K562 (cell line): ENCODE results near the gene CUTA. TPM values are rescaled to one million over a fixed set of nuclear protein-coding genes. Genes with fewer than 3 reads are reported as not detected.

ENCODE experiments used
- ATAC-seq: fragments of 200-7000 bp; cut with Tn5 transposase; 3 replicates; pipeline ENCODE4 v1.9.1; 2020; ENCODE audit warnings: moderate library complexity
- BruUV-seq: library from RNA; stranded (reverse); fragments of 400-500 nt; replicated peaks from 2 replicates; lab custom pipeline; 2021; lab: Mats Ljungman, UMichigan
- CTCF ChIA-PET: fragments of 300-600 bp; formaldehyde crosslinking; extraction: SDS; loops from one replicate; lab custom pipeline; 2021; ENCODE audit warnings: low intra/inter-chr PET ratio; lab: Yijun Ruan, JAX
- POLR2A ChIA-PET: fragments of 300-600, 350-650 bp; sonication (Branson Sonifier 250); formaldehyde crosslinking; extraction: SDS; loops from one replicate; lab custom pipeline; 2021; ENCODE audit warnings: antibody characterized with exemption, inconsistent platforms; lab: Yijun Ruan, JAX
- DNase-seq, 4 experiments: peaks; one replicate each; pipeline versions ENCODE4 v3.0.0 to v3.0.0-alpha.2; 2011 to 2018; ENCODE audit warnings: low spot score in 3 of 4, mixed read lengths in 3 of 4; ENCODE audit errors: extremely low read depth in 1 of 4
- FAIRE-seq: peaks from 2 replicates; lab custom pipeline; 2011; peaks lifted over from hg19 to GRCh38; lab: Jason Lieb, UNC
- H2AFZ ChIP-seq: 2 replicates; pipeline ENCODE4 v1.6.0; 2011; ENCODE audit warnings: low read depth, low read length, control low read depth, inconsistent platforms
- H3K27ac ChIP-seq: fragments of 200-600 bp; 3 replicates; pipeline ENCODE4 v1.8.0; 2011; ENCODE audit warnings: low read depth, mild to moderate bottlenecking, control low read depth, inconsistent platforms, low read length, moderate library complexity, mixed read lengths; ENCODE audit errors: extremely low read depth
- H3K27me3 ChIP-seq, 2 experiments: fragments of 300-600 bp in 1 of 2; 2 replicates in 1 of 2; 3 replicates in 1 of 2; pipeline versions ENCODE4 v1.6.0 to v1.8.0; 2011; ENCODE audit warnings: inconsistent platforms in 2 of 2, low read length in 2 of 2, mild to moderate bottlenecking in 1 of 2, mixed read lengths in 1 of 2, moderate library complexity in 1 of 2; ENCODE audit not compliant: control insufficient read depth in 2 of 2, insufficient read depth in 2 of 2
- H3K36me3 ChIP-seq: fragments of 300-600 bp; 3 replicates; pipeline ENCODE4 v1.8.0; 2011; ENCODE audit warnings: mild to moderate bottlenecking, low read length, inconsistent platforms; ENCODE audit not compliant: control insufficient read depth, insufficient read depth
- H3K4me1 ChIP-seq, 2 experiments: fragments of 200-600 bp in 1 of 2; replicated peaks in 1 of 2; 2 replicates in 1 of 2; 3 replicates in 1 of 2; pipeline versions ENCODE4 v1.5.1 to v1.8.0; 2011; ENCODE audit warnings: inconsistent platforms in 2 of 2, low read length in 2 of 2, mild to moderate bottlenecking in 1 of 2, mixed read lengths in 1 of 2, moderate library complexity in 1 of 2; ENCODE audit not compliant: control insufficient read depth in 2 of 2, insufficient read depth in 2 of 2
- H3K4me2 ChIP-seq: 2 replicates; pipeline ENCODE4 v1.6.1; 2011; ENCODE audit warnings: low read length, control low read depth, inconsistent platforms, mixed read lengths; ENCODE audit not compliant: insufficient read depth
- H3K4me3 ChIP-seq: fragments of 200-600 bp; sonication (generic), shearing (Covaris generic); 2 replicates; pipeline ENCODE4 v1.5.1; 2016; ENCODE audit warnings: control low read depth, inconsistent platforms
- H3K79me2 ChIP-seq: fragments of 200-600 bp; 3 replicates; pipeline ENCODE4 v1.8.0; 2011; ENCODE audit warnings: low read length, inconsistent platforms; ENCODE audit not compliant: control insufficient read depth, insufficient read depth
- H3K9ac ChIP-seq, 2 experiments: 2 replicates each; pipeline versions ENCODE4 v1.6.0 to v1.6.1; 2011; ENCODE audit warnings: low read depth in 2 of 2, low read length in 2 of 2, control low read depth in 1 of 2, inconsistent platforms in 1 of 2, mild to moderate bottlenecking in 1 of 2, mixed read lengths in 1 of 2; ENCODE audit not compliant: insufficient read depth in 1 of 2
- H3K9me1 ChIP-seq: one replicate; pipeline ENCODE4 v1.6.0; 2011; ENCODE audit warnings: inconsistent platforms, mild to moderate bottlenecking, low read length, moderate library complexity; ENCODE audit not compliant: control insufficient read depth, insufficient read depth
- H3K9me3 ChIP-seq: replicated peaks from 2 replicates; pipeline ENCODE4 v1.5.1; 2011; ENCODE audit warnings: low read depth, low read length, inconsistent platforms; ENCODE audit not compliant: control insufficient read depth, insufficient read depth
- H4K20me1 ChIP-seq: replicated peaks from 2 replicates; pipeline ENCODE4 v1.6.1; 2011; ENCODE audit warnings: low read length, inconsistent platforms, mixed read lengths; ENCODE audit not compliant: control insufficient read depth, insufficient read depth
- EWSR1 ChIP-seq: fragments of 450-650 bp; IDR thresholded peaks from 2 replicates; pipeline ENCODE4 v1.6.1; 2018; ENCODE audit warnings: borderline replicate concordance, mild to moderate bottlenecking, low read depth, moderate library complexity; ENCODE audit not compliant: partially characterized antibody
- HDAC2 ChIP-seq: fragments of 450-650 bp; IDR thresholded peaks from 2 replicates; pipeline ENCODE4 v1.6.1; 2016; ENCODE audit warnings: mild to moderate bottlenecking
- HNRNPK ChIP-seq: fragments of 200-400 bp; formaldehyde crosslinking; IDR thresholded peaks from one replicate; pipeline ENCODE4 v1.6.1; 2018; ENCODE audit warnings: mild to moderate bottlenecking, low read depth, low read length; ENCODE audit not compliant: poor library complexity, severe bottlenecking
- JUNB ChIP-seq: fragments of 450-650 bp; formaldehyde crosslinking; conservative IDR thresholded peaks from 2 replicates; pipeline ENCODE4 v1.4.0; 2020; ENCODE audit warnings: mild to moderate bottlenecking
- MCM2 ChIP-seq: fragments of 450-650 bp; IDR thresholded peaks from 2 replicates; pipeline ENCODE4 v1.6.1; 2017; ENCODE audit warnings: low read depth, mild to moderate bottlenecking
- MEF2D ChIP-seq: conservative IDR thresholded peaks from 2 replicates; pipeline ENCODE4 v1.6.1; 2016; ENCODE audit warnings: low read depth, missing genetic modification characterization, missing compliant biosample characterization
- PYGO2 ChIP-seq: fragments of 450-650 bp; IDR thresholded peaks from 2 replicates; pipeline ENCODE4 v1.6.1; 2016; ENCODE audit warnings: mild to moderate bottlenecking, missing genetic modification characterization, moderate library complexity, missing compliant biosample characterization
- SETDB1 ChIP-seq: IDR thresholded peaks from one replicate; pipeline ENCODE4 v1.6.1; 2012; ENCODE audit warnings: low read length, control low read depth, inconsistent platforms
- SRSF7 ChIP-seq: fragments of 200-400 bp; formaldehyde crosslinking; optimal IDR thresholded peaks from 2 replicates; pipeline ENCODE3; 2017; ENCODE audit warnings: mild to moderate bottlenecking, low read depth, low read length
- STAT5B ChIP-seq: fragments of 250-450 bp; sonication (Bioruptor Pico); IDR thresholded peaks from 2 replicates; pipeline ENCODE4 v1.8.0; 2021; ENCODE audit warnings: mild to moderate bottlenecking, inconsistent platforms
- TBL1XR1 ChIP-seq, 2 experiments: IDR thresholded peaks; 2 replicates each; pipeline ENCODE4 v1.6.1; 2012; ENCODE audit warnings: improper control_type of control experiment in 2 of 2, low read length in 2 of 2, mild to moderate bottlenecking in 1 of 2
- TRIM25 ChIP-seq: fragments of 450-650 bp; IDR thresholded peaks from 2 replicates; pipeline ENCODE4 v1.7.0; 2016; ENCODE audit warnings: borderline replicate concordance
- ZBTB17 ChIP-seq: fragments of 450-650 bp; formaldehyde crosslinking; IDR thresholded peaks from 2 replicates; pipeline ENCODE4 v1.4.0; 2020; ENCODE audit warnings: mild to moderate bottlenecking
- ZBTB7A ChIP-seq: IDR thresholded peaks from 2 replicates; pipeline ENCODE4 v1.6.1; 2011; ENCODE audit warnings: low read depth, mild to moderate bottlenecking, low read length, moderate library complexity, borderline replicate concordance; ENCODE audit not compliant: control insufficient read depth
- ZKSCAN1 ChIP-seq: fragments of 150-350 bp; IDR thresholded peaks from 2 replicates; pipeline ENCODE4 v1.6.1; 2016; ENCODE audit warnings: low read depth, low read length
- ZNF174 ChIP-seq: fragments of 250-450 bp; sonication (Bioruptor Pico); IDR thresholded peaks from 2 replicates; pipeline ENCODE4 v1.4.0; 2020; ENCODE audit warnings: mild to moderate bottlenecking
- WGBS: fragments of 100-300 bp; shearing (Covaris generic); methylation state at CpG from one replicate; pipeline ENCODE4 v1.1.6; 2016; ENCODE audit warnings: low coverage, mixed read lengths; ENCODE audit not compliant: insufficient coverage; ENCODE audit errors: missing lambda C conversion rate; 5-methylcytosine and 5-hydroxymethylcytosine counted together
- in situ Hi-C: fragments of 300-500 bp; cut with MboI; formaldehyde crosslinking; loops from 4 replicates; pipeline ENCODE4 v1.15.0; 2018; ENCODE audit warnings: inconsistent platforms, mixed read lengths
- intact Hi-C: fragments of 100-400 bp; cut with micrococcal nuclease; formaldehyde crosslinking; loops from 2 replicates; pipeline ENCODE4 v1.14.2; 2022
- polyA plus RNA-seq, 8 experiments: library from polyadenylated mRNA; depleted of rRNA in 4 of 8; stranded (reverse) in 5 of 8; unstranded in 3 of 8; fragments of >200 nt; fragmentation: Nextera tagmentation in 2 of 8; fragmentation: Illumina TruSeq in 1 of 8; extraction: Ambion mirVana in 2 of 8; extraction: Trizol in 1 of 8; gene quantifications; 2 replicates each; pipeline versions ENCODE4 v1.2.1 to v1.2.3, GENCODE V29; 2011 to 2014; ENCODE audit warnings: inconsistent platforms in 1 of 8, missing spikeins in 1 of 8
- total RNA-seq, 7 experiments: library from RNA; depleted of rRNA in 6 of 7; stranded (reverse); fragments of >200 nt in 6 of 7; fragmentation: Illumina TruSeq in 2 of 7; extraction: Trizol in 2 of 7; gene quantifications; 2 replicates each; pipeline versions ENCODE4 v1.2.1 to v1.2.3, GENCODE V29; 2011 to 2021; ENCODE audit warnings: low replicate concordance in 1 of 7

Gene CUTA
- total and polyA plus RNA-seq, 9 of the 15 experiments (the other 6 are each of a cell fraction or from before 2014, with no cell fraction given): 166 to 682 (median 310) TPM

GRCh38 chr6:33450434-33450833 lies 32.5 kb upstream of the CUTA start:
- Histone ChIP-seq H3K4me2 (no peak overlapping the region), H3K4me3 (no peak overlapping the region), H3K9me1 (no peaks in the 10 kb centered on the region), H3K4me1 (peaks cover 5 to 11% of the 10 kb centered on the region in 2 experiments; a peak in 3 of 5 replicates), H3K36me3 (peaks cover 50% of the 10 kb centered on the region; the same call in 2 of the 3 replicates), H3K27ac (no peak overlapping the region), H2AFZ (no peak overlapping the region), H3K9me3 (no peaks in the 10 kb centered on the region), H3K9ac (peak overlapping the region in 1 of 2 experiments; percentile 32; a peak in 1 of 4 replicates), H4K20me1 (no peaks in the 10 kb centered on the region), H3K79me2 (peaks cover 27% of the 10 kb centered on the region), H3K27me3 (no peaks in the 10 kb centered on the region)
- in situ Hi-C loops: no loop called here
- POLR2A ChIA-PET: interaction anchor here (0.6 to 4.0 kb wide), 5 partner anchors 8 to 129 kb away, joined by 3 to 30 read pairs (median 4); no protein-coding TSS in a partner anchor
- FAIRE-seq (no peak), DNase-seq (no peak), ATAC-seq (no peak)
- no TSS peak for BruUV-seq
- intact Hi-C loops: no loop called here
- WGBS: 61% methylated on average over 3 of the region's 3 CpGs
- CTCF ChIA-PET: no interaction called here
- no peak for TF ChIP-seq ZKSCAN1
- no peak for TF ChIP-seq SETDB1
- no peak for TF ChIP-seq ZBTB7A
- TF ChIP-seq MCM2: no peak

- WGBS: 89% methylated on average over 10 of the region's 10 CpGs
- Histone ChIP-seq H4K20me1 (no peaks in the 10 kb centered on the region), H3K27ac (no peak overlapping the region), H3K4me3 (no peak overlapping the region), H3K9me1 (peaks cover 3% of the 10 kb centered on the region), H2AFZ (no peak overlapping the region), H3K79me2 (no peaks in the 10 kb centered on the region), H3K27me3 (no peaks in the 10 kb centered on the region), H3K4me2 (no peak overlapping the region), H3K9ac (0 out of 4 replicates have a peak overlapping the region, but pooled peaks of 1 of the 2 experiments have one; percentile 11), H3K36me3 (peaks cover 81% of the 10 kb centered on the region; the same call in 2 of the 3 replicates), H3K4me1 (peaks cover 0 to 11% of the 10 kb centered on the region in 2 experiments; a peak in 1 of 5 replicates), H3K9me3 (no peaks in the 10 kb centered on the region)
- FAIRE-seq (no peak), ATAC-seq (no peak), DNase-seq (no peak)
- in situ Hi-C loops (no loop called here), intact Hi-C loops (no loop called here)
- BruUV-seq: no TSS peak
- POLR2A ChIA-PET: interaction anchor here (1.2 kb wide), 1 partner anchor 15 kb away, joined by 3 read pairs; no protein-coding TSS in a partner anchor
- CTCF ChIA-PET: no interaction called here
- no peak for TF ChIP-seq TBL1XR1 (IDR thresholded peaks at IDR 0.05; ENCODE audit: low read length in 2 of 2)
- TF ChIP-seq ZBTB17: no peak
- TF ChIP-seq JUNB: no peak
- no peak for TF ChIP-seq MEF2D (tag)
- no peak for TF ChIP-seq TRIM25
- no peak for TF ChIP-seq SRSF7
- TF ChIP-seq HDAC2: no peak
- TF ChIP-seq HNRNPK: no peak
- no peak for TF ChIP-seq EWSR1
- TF ChIP-seq ZNF174 (CRISPR knock-in tag): no peak
- TF ChIP-seq STAT5B (CRISPR knock-in tag): no peak
- TF ChIP-seq PYGO2 (tag): no peak
Measured at GRCh38 chr6:33446356-33446755, 28.4 kb upstream of the CUTA start.
